Endothelial cell of umbilical vein (primary cell): ENCODE measurements around the gene PNMA6F. TPM values are rescaled to one million over a fixed set of nuclear protein-coding genes. Genes with fewer than 3 reads are reported as not detected.

Experiments
- BruUV-seq: library from RNA; stranded (reverse); fragments of 400-500 nt; replicated peaks from 2 replicates; lab custom pipeline; 2021; lab: Mats Ljungman, UMichigan
- CTCF ChIA-PET: fragments of 300-600, 350-600 bp; sonication (Branson Sonifier 250); formaldehyde crosslinking; loops from one replicate; lab custom pipeline; 2021; ENCODE audit warnings: antibody characterized with exemption, inconsistent platforms; lab: Charles Lee
- POLR2A ChIA-PET: fragments of 300-600, 350-600 bp; sonication (Branson Sonifier 250); formaldehyde crosslinking; loops from one replicate; lab custom pipeline; 2021; ENCODE audit warnings: antibody characterized with exemption, inconsistent platforms; lab: Charles Lee
- DNase-seq: peaks from one replicate; pipeline ENCODE4 v3.0.0-alpha.2; 2011; ENCODE audit warnings: low read depth, low spot score
- FAIRE-seq: peaks from 2 replicates; lab custom pipeline; 2011; peaks lifted over from hg19 to GRCh38; lab: Jason Lieb, UNC
- H2AFZ ChIP-seq: 2 replicates; pipeline ENCODE4 v1.6.0; 2012; ENCODE audit warnings: low read depth, low read length, control low read depth, inconsistent platforms
- H3K27ac ChIP-seq: 2 replicates; pipeline ENCODE4 v1.5.1; 2011; ENCODE audit warnings: low read depth, mild to moderate bottlenecking, control low read depth, low read length, moderate library complexity; ENCODE audit not compliant: insufficient read depth
- H3K27me3 ChIP-seq, 2 experiments: 2 replicates each; pipeline versions ENCODE4 v1.6.0 to v1.6.1; 2011; ENCODE audit warnings: low read length in 2 of 2, mixed read lengths in 1 of 2; ENCODE audit not compliant: control insufficient read depth in 2 of 2, insufficient read depth in 2 of 2
- H3K36me3 ChIP-seq, 2 experiments: 2 replicates in 1 of 2; 3 replicates in 1 of 2; pipeline ENCODE4 v1.5.1; 2011; ENCODE audit warnings: low read length in 2 of 2, mild to moderate bottlenecking in 1 of 2, moderate library complexity in 1 of 2; ENCODE audit not compliant: control insufficient read depth in 2 of 2, insufficient read depth in 2 of 2; ENCODE audit errors: extremely low read depth in 1 of 2
- H3K4me1 ChIP-seq: 3 replicates; pipeline ENCODE4 v1.5.1; 2011; ENCODE audit warnings: mild to moderate bottlenecking, low read length; ENCODE audit not compliant: control insufficient read depth, insufficient read depth; ENCODE audit errors: extremely low read depth
- H3K4me2 ChIP-seq: 2 replicates; pipeline ENCODE4 v1.6.1; 2011; ENCODE audit warnings: low read length, control low read depth, mixed read lengths; ENCODE audit not compliant: insufficient read depth
- H3K4me3 ChIP-seq, 3 experiments: fragments of 200-600 bp in 1 of 3; sonication (generic), shearing (Covaris generic) in 1 of 3; replicated peaks in 1 of 3; 2 replicates each; pipeline ENCODE4 v1.5.1; 2011 to 2016; ENCODE audit warnings: control low read depth in 3 of 3, low read length in 3 of 3, mild to moderate bottlenecking in 2 of 3, inconsistent platforms in 1 of 3, low read depth in 1 of 3, moderate library complexity in 1 of 3; ENCODE audit not compliant: insufficient read depth in 1 of 3
- H3K79me2 ChIP-seq: 2 replicates; pipeline ENCODE4 v1.6.0; 2012; ENCODE audit warnings: low read length, inconsistent platforms; ENCODE audit not compliant: control insufficient read depth, insufficient read depth
- H3K9ac ChIP-seq: replicated peaks from 2 replicates; pipeline ENCODE3; 2011; ENCODE audit warnings: low read length, control low read depth; ENCODE audit not compliant: insufficient read depth; ENCODE audit errors: extremely low read depth
- H3K9me1 ChIP-seq: replicated peaks from 3 replicates; pipeline ENCODE4 v1.6.0; 2011; ENCODE audit warnings: mild to moderate bottlenecking, low read length; ENCODE audit not compliant: control insufficient read depth, insufficient read depth; ENCODE audit errors: extremely low read depth
- H3K9me3 ChIP-seq: replicated peaks from 2 replicates; pipeline ENCODE4 v1.5.1; 2012; ENCODE audit warnings: low read length, inconsistent platforms; ENCODE audit not compliant: control insufficient read depth, insufficient read depth
- H4K20me1 ChIP-seq: replicated peaks from 2 replicates; pipeline ENCODE3; 2011; ENCODE audit warnings: mild to moderate bottlenecking, low read length; ENCODE audit not compliant: control insufficient read depth, insufficient read depth; ENCODE audit errors: extremely low read depth
- CTCF ChIP-seq, 2 donors: IDR thresholded peaks; 1 replicate in 1 of 2; 2 replicates in 1 of 2; pipeline ENCODE4 v1.5.1; 2011; ENCODE audit warnings: low read length in 2 of 2, mild to moderate bottlenecking in 2 of 2, moderate library complexity in 2 of 2, control low read depth in 1 of 2, inconsistent platforms in 1 of 2, low read depth in 1 of 2; ENCODE audit not compliant: insufficient read depth in 1 of 2; ENCODE audit errors: extremely low read depth in 1 of 2
- EZH2 ChIP-seq: IDR thresholded peaks from 2 replicates; pipeline ENCODE4 v1.6.1; 2012; ENCODE audit warnings: borderline replicate concordance, low read depth, mild to moderate bottlenecking, moderate library complexity, low read length, inconsistent platforms; ENCODE audit not compliant: severe bottlenecking
- FOS ChIP-seq: IDR thresholded peaks from 2 replicates; pipeline ENCODE4 v1.6.1; 2011; ENCODE audit warnings: mild to moderate bottlenecking, low read length, moderate library complexity, borderline replicate concordance; ENCODE audit not compliant: insufficient read depth
- GATA2 ChIP-seq: IDR thresholded peaks from 2 replicates; pipeline ENCODE4 v1.7.0; 2011; ENCODE audit warnings: low read depth, mild to moderate bottlenecking, moderate library complexity, mixed read lengths, low read length; ENCODE audit not compliant: insufficient read length, insufficient read depth
- MAX ChIP-seq: IDR thresholded peaks from 2 replicates; pipeline ENCODE4 v1.6.1; 2011; ENCODE audit not compliant: insufficient read depth, insufficient read length
- MYC ChIP-seq: IDR thresholded peaks from one replicate; pipeline ENCODE4 v1.6.1; 2011; ENCODE audit warnings: mild to moderate bottlenecking, low read depth, low read length
- POLR2A ChIP-seq: IDR thresholded peaks from 2 replicates; pipeline ENCODE4 v1.6.1; 2012; ENCODE audit warnings: low read depth, mild to moderate bottlenecking, control low read depth, low read length
- POLR2AphosphoS5 ChIP-seq: IDR thresholded peaks from 2 replicates; pipeline ENCODE4 v1.6.1; 2012; ENCODE audit warnings: low read depth, mild to moderate bottlenecking, control low read depth, low read length, moderate library complexity; ENCODE audit not compliant: insufficient read depth
- dilution Hi-C: fragments of 300-500 bp; cut with MboI; formaldehyde crosslinking; loops from one replicate; pipeline ENCODE4 v1.15.0; 2019; ENCODE audit warnings: low sequenced_read_pairs; ENCODE audit not compliant: extremely low pct_ligation_motif_present
- intact Hi-C: fragments of 100-400 bp; cut with micrococcal nuclease; formaldehyde crosslinking; loops from one replicate; pipeline ENCODE4 v1.10.0; 2022
- polyA plus RNA-seq, 4 experiments: library from polyadenylated mRNA; depleted of rRNA in 3 of 4; stranded (reverse) in 3 of 4; unstranded in 1 of 4; fragments of >200 nt; gene quantifications; 2 replicates each; pipeline versions ENCODE4 v1.2.1 to v1.2.3, GENCODE V29; 2011 to 2012; ENCODE audit warnings: missing spikeins in 1 of 4
- total RNA-seq: library from RNA; stranded (reverse); gene quantifications from 2 replicates; pipeline ENCODE4 v1.2.3, GENCODE V29; 2021

Gene PNMA6F
- total and polyA plus RNA-seq, 2 donors (not counting 3 experiments of a cell fraction or from before 2014, with no cell fraction given) = not detected

- FAIRE-seq = no peak
Observed at GRCh38 chrX:153343674-153344073, 22.1 kb upstream of the PNMA6F start.

More at GRCh38 chrX:153343674-153344073, 22.1 kb upstream of the PNMA6F start:
- Histone ChIP-seq H3K4me2 (no peak overlapping the region), H3K4me1 (no peaks in the 10 kb centered on the region), H3K27me3 (no peaks in the 10 kb centered on the region), H3K27ac (no peak overlapping the region), H2AFZ (no peak overlapping the region), H3K4me3 (no peak overlapping the region), H3K9me1 (no peaks in the 10 kb centered on the region), H3K36me3 (peaks cover 0 to 7% of the 10 kb centered on the region in 2 experiments), H3K79me2 (no peaks in the 10 kb centered on the region), H4K20me1 (no peaks in the 10 kb centered on the region), H3K9me3 (no peaks in the 10 kb centered on the region), H3K9ac (no peak overlapping the region)
- BruUV-seq = no TSS peak
- CTCF ChIA-PET = no interaction called here
- no peak for DNase-seq
- intact Hi-C loops (no loop called here), dilution Hi-C loops (no loop called here)
- POLR2A ChIA-PET = no interaction called here
- TF ChIP-seq CTCF (IDR thresholded peaks at IDR 0.05; ENCODE audit: extremely low read depth in 1 of 2, insufficient read depth in 1 of 2, low read depth in 1 of 2, low read length in 2 of 2) (no peak), POLR2A (no peak), POLR2AphosphoS5 (no peak), MYC (no peak), GATA2 (no peak), EZH2 (no peak), FOS (no peak), MAX (no peak)
